Occipital lobe (tissue), 2 donors: ENCODE data around the gene UBE2E2. TPM values are rescaled to one million over a fixed set of nuclear protein-coding genes. Genes with fewer than 3 reads are reported as not detected.

Source experiments
- DNase-seq: peaks from one replicate; lab custom pipeline; 2025; lab: John Stamatoyannopoulos, UW
- total RNA-seq: library from RNA; depleted of rRNA; stranded (reverse); fragments of >200 nt; gene quantifications from one replicate; pipeline ENCODE4 v1.2.3, GENCODE V29; 2014

Gene UBE2E2
- total RNA-seq, 1 donor from 2014 or later = 40.2 TPM

DNA sequence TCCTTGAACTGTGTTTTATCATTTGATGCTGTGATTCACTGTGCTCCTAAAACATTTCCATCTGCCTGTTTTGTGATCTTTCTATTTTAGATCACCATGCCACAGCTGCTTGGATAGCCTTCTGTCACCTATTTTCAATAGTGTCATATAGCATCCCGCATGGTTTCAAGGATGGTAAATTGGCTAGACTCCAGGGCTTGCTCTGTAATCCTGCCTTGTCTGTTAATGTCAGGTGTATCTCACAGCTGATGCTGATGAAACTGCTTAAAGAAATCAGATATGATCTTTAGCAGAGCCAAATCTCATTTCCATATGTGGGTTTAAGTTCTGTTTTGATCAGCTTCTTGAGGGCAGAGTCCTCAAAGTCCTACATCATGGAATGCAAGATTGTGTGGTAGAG, 182.2 kb downstream of the UBE2E2 start:
- DNase-seq = no peak

DNA sequence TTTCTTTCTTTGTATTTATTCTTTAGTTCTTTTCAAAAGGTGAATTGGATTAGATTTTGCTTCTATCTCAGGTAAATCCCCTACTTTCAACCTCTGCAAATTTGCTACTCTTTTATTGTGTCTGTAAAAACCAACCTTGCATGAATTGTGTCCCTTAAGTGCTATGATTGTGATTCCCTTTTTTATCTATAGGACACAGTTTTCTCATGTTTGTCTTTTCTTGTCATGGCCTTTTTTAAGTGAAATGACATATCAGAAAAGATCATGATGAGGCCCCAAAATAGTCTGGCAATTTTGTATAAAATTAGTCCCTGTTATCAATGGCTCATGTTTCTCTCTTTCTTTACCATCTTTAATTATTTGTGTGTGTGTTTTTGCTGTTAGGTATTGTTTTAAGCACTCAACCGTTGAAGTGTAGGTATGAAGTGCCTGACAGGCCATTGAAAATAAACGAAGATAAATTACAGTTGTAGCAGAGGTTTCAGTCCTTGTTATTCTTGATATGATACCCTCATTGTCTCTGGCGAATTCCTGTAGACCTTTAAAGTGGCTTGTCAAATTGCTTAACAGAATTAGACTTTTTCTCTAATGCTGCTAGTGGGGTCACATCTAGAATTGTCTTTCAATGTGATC, 184.3 kb downstream of the UBE2E2 start:
- DNase-seq = no peak

DNA sequence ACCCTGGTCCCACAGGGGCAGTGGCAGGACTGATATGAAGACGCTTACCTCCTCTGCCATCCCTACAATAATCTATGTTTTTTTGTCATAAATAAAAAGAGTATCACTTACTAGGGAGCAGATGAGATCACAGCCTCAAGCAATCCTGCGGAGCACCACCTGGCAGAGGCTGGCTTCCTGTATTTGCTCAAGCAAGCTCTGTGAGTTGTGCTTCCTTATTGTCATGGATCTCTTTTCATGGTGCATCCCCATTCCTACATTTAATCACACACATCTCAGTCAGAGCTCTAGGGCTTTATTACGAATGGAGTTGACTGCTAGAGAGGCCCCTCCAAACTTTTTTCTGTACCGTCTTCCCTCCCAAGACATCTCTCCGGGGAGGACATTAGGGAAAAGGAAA, 186.0 kb downstream of the UBE2E2 start:
- no peak for DNase-seq

DNA sequence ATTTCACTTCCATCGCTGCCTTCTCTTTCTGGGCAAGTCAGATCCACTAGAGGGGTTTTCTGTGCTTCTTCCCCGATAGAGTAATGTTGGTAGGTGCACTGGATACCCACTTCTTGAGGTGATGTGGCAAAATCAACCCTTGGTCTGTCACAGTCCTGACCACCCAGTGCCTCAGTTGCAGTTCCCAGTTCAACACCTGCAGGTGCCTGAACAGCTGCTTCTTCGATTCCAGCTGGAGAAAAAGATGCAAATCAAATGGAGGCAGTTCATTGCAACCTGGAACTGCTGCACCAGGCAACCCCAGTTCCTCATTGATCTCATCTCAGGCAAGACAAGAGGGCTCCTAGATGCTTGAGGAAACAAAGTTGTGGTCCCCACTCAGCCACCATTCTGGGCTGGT, 186.6 kb downstream of the UBE2E2 start:
- no peak for DNase-seq

DNA sequence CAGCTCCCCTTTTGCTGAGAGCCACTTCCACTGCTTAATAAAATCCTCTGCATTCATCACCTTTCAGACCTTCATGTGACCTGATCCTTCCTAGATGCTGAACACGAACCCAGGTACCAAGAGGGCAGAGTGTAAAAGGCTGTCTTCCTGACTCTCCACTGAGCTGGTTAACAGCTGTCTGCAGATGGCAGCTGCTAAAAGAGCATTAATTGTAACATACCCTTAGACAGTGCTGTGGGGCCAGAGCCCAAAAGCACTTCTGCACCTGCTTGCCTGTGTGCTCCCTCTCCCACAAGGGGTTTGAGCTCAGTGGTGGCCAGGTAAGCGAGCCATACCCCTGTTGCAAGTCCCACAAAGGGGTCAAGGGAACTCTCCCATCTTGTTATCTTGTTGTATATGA, 187.3 kb downstream of the UBE2E2 start:
- DNase-seq = no peak

DNA sequence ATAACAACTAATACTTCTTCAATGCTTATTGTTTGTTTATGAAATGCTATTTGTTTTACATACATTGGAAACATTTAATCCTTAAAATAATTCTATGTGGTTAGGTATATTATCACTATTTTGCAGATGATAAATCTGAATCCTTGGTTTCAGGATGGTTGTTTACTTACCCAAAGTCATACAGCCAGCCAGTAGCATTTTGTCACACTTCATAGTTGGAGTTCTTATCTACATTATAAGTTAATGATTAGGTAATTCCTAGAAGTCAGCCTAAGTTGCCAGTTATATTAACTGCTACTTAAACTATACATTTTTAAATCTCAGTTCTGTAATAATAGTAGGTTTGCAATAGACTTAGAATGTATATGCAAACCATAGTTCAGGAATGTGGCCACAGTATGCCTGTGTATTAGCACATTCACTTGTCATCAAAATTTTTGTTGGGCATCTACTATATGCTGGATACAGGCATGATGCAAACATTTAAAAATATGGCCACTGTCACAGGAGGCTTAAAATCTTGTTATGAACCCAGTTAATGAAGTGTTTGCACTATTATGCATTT, 187.9 kb downstream of the UBE2E2 start:
- DNase-seq = no peak

DNA sequence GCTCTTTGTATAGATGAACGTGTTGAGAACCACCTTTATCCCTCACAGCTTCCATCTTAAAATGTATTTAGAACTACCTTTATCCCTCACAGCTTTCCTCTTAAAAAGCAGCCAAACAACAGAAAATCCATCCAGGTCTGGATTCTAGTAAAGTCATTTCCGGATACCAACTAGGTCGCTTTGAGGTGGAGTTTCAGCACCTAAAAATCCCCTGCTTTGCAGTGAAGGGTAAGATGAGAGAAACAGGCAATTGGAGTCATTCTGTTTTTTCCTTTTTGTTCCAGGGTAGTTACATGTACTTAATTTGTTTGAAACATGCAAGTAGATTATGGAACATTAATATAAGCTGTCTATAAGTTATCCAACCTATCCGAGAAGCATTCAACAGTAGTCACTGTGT, 192.0 kb downstream of the UBE2E2 start:
- no peak for DNase-seq

DNA sequence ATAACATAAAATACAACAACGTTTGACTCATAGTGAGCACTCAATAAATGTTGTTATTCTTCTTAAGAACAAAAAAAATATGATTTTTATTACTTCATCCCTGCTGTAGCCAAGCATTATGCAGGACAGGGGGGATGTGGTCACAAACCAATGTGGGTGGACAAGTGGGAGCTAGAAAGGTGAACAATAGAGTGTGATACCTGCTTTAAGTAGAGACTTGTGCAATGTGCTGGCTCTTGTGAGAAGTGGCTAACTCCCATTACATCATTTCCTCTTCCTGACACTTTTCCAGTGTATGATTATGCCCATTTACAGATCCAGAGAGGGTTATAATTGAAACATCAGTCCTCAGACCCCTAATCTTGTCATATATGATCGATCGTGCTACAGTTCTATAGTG, 193.6 kb downstream of the UBE2E2 start:
- no peak for DNase-seq

DNA sequence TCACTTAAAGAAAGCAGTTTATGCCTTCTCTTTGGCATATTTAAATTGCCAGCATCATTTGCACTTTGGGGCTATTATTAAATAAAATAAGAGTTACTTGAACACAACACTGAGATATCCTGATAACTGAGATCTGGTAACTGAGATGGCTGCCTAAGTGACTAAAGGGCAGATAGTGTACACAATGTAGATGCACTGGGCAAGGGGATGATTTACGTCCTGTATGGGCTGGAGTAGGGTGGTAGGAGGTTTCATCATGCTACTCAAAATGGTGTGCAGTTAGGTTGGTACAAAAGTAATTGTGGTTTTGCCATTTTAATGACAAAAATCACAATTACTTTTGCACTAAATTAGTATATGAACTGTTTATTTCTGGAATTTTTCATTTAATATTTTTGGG, 196.1 kb downstream of the UBE2E2 start:
- DNase-seq = no peak

DNA sequence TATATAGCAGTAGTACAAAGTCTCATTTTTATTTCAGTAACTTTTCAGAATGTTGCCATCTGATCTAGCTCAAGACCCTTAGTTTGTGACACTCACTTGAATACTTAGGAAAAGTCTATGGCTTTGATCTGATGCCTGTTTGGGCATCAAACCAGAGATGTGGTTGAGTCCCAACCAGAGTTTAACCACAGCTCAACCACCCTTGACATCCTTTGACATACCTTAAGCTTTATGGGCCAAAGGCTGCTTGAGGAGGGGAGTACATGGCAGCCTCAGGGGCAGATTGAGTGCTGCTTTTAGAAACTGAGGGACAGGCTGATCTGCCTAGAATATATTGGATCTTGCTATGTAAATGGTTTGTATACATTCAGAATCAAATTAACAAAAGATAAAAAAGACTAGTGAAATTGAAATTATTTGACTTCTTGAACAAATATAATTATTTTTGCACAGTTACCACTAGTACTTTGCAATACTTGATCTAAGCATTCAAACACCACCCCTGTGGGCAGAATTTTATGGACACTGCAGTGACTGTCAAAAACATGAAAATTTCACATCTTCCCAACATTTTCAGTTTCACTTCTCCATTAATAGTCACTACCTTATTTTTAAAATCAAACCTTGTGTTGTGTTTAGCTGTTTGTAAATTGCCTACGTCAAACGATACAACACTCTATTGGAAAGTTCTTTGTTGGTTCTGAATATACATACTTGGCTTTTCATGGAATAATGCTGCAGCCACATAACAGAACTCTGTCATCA, 199.8 kb downstream of the UBE2E2 start:
- DNase-seq = no peak

DNA sequence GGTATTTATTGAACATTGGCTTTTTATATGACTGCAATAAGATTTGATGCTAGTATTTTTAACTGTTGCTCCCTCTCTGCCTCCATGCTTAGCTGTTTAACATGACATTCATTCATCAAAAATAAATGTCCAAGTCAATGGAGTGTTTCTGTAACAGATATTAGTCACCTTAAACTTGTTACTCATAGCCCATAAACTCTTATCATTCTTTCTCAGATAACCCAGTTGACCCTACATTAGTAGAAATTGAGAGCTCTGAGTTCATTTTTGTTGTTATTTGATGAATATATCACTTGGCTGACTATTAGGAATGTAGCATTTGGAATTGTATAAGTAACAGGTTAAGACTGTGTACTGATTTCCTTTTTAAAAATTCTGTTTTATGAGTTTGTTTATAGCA, 201.1 kb downstream of the UBE2E2 start:
- no peak for DNase-seq

DNA sequence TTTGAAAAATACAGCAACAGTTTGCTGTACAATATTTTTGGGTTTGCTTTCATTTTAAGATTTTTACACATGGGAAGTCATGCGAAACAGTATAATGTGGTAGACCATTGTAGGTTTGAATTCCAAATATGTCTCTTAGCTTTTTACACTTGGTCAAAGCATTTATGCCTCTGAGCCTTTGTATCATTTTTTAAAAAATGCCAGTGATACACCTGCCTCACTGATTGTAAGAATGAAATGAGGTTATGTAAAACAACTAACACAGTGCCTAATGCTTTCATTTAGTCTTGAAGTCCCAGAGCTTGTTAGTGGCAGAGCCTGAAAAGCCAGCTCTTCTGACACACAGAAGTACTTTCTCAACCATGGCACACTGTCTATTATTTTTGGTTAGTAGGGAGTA, 202.0 kb downstream of the UBE2E2 start:
- no peak for DNase-seq

DNA sequence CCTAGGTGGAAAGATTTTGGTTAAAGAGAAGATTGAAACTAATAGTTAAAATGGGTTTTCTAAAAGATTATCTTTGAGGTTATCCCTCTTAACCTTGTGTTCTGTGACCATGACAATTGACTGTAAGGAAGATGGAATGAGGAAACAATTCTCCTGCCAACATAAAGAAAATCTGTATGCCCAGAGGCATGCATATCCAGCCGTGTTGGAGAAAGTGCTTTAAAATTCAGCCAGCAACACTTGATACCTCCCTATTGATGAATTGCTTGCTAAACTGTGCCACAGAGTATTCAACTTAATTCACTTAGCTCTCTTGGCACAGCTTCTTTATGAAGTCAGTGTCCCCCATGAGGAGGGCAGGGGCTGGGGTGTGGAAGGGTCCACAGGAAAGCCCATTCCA, 203.5 kb downstream of the UBE2E2 start:
- no peak for DNase-seq

DNA sequence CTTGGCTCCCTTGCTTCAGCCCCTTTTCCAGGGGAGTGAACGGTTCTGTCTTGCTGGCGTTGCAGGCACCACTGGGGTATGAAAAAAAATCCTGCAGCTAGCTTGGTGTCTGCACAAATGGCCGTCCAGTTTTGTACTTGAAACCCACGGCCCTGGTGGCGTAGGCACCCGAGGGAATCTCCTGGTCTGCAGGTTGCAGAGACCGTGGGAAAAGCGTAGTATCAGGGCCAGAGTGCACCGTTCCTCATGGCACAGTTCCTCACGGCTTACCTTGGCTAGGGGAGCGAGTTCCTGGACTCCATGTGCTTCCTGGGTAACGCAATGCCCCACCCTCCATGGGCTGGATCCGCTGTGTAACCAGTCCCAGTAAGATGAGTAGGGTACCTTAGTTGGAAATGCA, 214.9 kb downstream of the UBE2E2 start:
- no peak for DNase-seq

DNA sequence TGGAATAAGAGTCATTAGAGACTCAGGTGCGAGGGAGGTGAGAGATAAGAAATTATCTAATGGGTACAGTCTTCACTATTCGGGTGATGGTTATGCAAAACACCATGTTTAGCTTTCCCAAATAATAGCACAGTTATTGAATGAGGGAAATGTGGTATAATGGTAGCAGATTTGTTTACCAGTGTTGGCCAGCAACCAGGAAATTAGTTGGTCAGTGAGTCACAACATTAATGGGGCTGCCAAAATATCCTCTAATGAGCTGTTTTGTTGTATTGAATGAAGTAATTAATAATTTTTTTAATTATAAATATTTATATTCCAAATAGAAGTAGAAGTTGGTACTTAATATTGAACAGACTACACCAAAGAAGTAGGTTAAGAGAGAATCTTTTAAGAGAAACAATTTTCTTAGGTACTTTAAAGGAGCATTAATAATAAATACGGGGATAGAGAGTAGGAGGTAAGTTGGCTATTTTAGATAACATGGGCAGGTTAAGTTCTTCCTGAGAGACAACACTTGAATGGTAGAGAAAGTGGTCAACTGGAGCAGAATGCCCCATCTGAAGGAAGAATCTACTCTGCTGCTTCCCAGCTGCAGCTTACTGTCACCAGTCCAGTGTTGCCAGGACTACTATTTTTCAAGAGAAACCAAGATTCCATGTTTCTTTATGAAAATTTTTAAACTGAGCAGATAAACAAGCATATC, 218.8 kb downstream of the UBE2E2 start:
- DNase-seq = no peak

DNA sequence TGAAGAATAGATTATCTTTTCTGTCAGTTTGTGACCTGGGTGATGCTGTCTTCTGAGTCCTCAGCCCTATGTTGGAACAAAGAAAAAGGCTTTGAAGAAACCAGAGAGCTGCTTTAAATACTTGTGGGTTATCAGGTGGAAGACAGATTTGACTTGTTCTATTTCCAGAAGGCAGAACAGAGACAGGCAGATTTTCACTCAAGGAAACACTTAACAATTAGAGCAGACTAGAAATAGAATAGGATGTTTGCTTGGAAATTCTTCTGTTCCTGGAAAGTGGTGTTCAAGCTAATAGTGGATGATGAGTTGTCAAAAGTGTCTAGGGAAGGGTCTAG, 219.4 kb downstream of the UBE2E2 start:
- DNase-seq = no peak

DNA sequence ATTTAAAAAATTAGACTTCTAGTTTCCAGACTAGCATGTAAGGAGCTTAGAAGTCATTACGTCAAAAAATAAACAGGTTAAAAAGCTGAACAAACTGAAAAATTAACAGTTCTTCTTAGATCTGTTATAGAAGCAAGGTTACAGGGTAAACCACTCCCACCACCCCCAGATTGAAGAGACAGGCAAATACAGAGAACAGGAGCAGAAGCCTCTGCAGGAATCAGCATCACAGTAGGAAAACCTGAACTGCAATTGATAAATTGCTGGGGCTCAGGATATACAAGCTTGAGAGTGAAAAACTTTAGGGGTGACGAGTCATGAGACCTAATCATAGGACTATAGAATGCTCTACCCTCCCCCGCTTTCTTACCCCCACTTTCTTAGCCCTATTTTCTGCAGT, 222.3 kb downstream of the UBE2E2 start:
- no peak for DNase-seq

DNA sequence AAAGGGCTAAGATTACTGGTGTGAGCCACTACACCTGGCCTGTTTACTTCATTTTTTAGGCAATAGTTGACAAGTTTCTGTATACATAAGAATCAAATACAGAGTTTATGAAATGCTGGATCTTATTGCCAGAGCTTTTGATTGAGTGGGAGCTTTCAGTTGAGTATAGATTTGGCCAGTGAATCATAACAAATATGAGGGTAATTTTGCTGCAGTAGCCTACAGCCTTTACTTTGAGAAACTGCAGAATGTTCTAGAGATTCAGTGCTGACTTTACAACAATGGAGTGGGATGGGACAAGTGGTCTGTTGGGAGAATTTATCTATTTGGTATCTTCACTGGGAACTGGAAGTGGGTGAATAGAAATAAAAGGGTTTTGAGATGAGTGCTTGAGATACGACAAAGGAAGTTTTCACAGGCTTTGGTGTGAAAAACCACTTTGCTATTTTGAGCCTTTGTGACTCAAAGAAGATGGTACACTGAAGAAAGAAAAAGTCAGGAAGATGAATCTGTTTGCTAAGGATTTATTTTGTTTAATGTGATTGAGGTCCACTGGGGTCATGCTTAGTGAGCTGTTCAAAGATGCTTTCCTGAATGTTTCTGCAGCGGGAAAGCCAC, 227.8 kb downstream of the UBE2E2 start:
- no peak for DNase-seq

DNA sequence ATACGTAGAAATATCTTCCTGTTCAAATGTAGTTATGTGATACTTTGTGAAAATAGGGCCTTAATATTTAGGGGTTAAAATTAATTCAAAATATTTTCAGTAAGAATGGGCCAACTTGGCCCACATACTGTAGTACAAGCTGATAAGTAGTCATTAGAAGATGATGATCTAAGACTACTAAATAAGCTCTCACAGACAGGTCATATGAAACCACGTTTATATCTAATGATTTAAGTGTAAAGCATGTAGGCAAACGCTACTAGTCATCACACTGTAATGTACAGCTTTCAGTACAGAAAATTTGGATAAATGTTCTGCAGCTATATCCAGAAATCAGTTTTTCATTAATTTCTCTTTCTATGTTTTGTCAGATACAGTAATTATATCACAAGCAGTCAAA, 228.6 kb downstream of the UBE2E2 start:
- no peak for DNase-seq

DNA sequence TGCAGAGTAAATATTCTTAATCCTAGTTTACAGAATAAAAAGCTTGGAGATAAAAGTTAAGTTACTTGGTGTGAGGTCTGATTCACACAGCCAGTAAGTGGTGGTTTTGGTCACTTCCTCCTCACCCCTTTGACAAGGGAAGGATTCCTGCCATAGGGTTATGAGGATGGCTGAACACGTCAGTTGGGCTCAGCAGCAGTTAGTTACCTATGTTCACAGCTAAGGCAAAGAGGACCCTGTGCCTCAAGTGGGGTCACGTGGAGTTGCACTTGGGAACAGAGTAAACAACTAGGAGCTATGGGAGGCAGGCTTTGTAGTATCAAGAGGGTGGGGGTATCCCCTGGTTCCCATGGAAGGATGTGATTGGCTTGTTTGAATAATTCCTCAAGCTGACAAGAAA, 232.2 kb downstream of the UBE2E2 start:
- DNase-seq = no peak

DNA sequence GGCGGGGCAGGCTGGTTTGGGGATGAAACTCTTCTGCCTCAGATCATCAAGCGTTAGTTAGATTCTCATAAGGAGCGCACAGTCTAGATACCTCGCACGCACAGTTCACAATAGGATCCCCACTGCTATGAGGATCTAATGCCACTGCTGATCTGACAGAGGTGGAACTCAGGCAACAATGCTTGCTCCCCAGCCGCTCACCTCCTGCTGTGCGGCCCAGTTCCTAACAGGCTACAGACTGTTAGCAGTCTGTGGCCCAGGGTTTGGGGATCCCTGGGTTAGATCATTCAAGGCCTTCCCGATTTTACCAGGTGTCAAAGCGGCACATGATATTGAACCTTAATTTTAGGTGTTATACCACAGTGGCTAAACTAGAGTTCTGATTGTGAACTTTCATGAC, 232.8 kb downstream of the UBE2E2 start:
- no peak for DNase-seq

DNA sequence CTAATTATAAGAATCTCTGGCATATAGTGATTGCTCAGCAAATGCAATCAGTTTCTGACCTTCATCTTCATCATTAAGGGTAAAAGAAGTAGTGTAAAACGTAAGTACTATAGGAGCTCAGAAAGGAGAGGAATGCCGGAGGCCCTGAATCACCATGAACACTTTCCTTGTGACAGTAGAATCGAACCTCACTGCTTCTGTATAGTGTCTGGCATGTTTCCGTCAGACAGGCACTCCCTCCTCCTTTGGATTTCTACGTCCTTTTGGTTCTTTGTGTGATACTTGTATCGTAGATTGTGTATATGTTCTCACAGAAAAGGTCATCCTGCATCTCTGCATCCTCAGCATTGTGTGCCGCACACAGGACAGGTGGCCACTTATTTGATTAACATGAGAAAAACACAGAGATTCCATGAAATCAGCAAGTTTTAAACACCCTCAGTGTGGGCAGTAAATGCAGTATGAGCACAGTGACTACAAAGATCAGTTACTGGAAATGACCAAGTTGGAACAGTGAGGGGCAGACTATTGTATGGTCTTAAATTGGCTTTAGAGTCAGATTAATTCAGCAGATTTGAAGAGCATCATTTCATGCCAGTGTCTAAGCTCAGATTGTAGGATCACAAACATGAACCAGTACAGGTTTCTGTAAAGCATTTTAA, 234.5 kb downstream of the UBE2E2 start:
- no peak for DNase-seq
